GM12878 (cell line): ENCODE data around the gene NCF2. TPM values are rescaled to one million over a fixed set of nuclear protein-coding genes. Genes with fewer than 3 reads are reported as not detected.

Source experiments
- ATAC-seq: fragments of 200-7000 bp; cut with Tn5 transposase; 3 replicates; pipeline ENCODE4 v1.9.1; 2020; ENCODE audit warnings: mild to moderate bottlenecking, moderate library complexity
- BruUV-seq: library from RNA; stranded (reverse); fragments of 400-500 nt; replicated peaks from 2 replicates; lab custom pipeline; 2021; lab: Mats Ljungman, UMichigan
- CTCF ChIA-PET: fragments of 300-600 bp; sonication (Branson Sonifier 250); formaldehyde crosslinking; extraction: SDS; loops from one replicate; lab custom pipeline; 2021; ENCODE audit warnings: inconsistent platforms; lab: Yijun Ruan, JAX
- POLR2A ChIA-PET: fragments of 350-600 bp; formaldehyde crosslinking; extraction: SDS; loops from one replicate; lab custom pipeline; 2021; ENCODE audit warnings: inconsistent platforms; lab: Charles Lee
- RAD21 ChIA-PET: fragments of 300-600 bp; sonication (Branson Sonifier 250); formaldehyde crosslinking; loops from one replicate; lab custom pipeline; 2023; ENCODE audit warnings: antibody characterized with exemption; ENCODE audit not compliant: unreplicated experiment; lab: Charles Lee
- SMC1A ChIA-PET: fragments of 300-600 bp; sonication (Branson Sonifier 250); formaldehyde crosslinking; loops from one replicate; lab custom pipeline; 2023; ENCODE audit not compliant: unreplicated experiment, uncharacterized antibody; lab: Charles Lee
- DNase-seq: peaks from one replicate; pipeline ENCODE4 v3.0.0-alpha.2; 2011; ENCODE audit warnings: low read depth, low spot score
- FAIRE-seq: peaks from 3 replicates; lab custom pipeline; 2011; peaks lifted over from hg19 to GRCh38; lab: Jason Lieb, UNC
- H2AFZ ChIP-seq: 2 replicates; pipeline ENCODE4 v1.6.0; 2011; ENCODE audit warnings: low read depth, low read length, control low read depth; ENCODE audit not compliant: control insufficient read depth
- H3K27ac ChIP-seq: 2 replicates; pipeline ENCODE4 v1.5.1; 2011; ENCODE audit warnings: control low read depth; ENCODE audit not compliant: control insufficient read depth, insufficient read depth
- H3K27me3 ChIP-seq, 2 experiments: replicated peaks in 1 of 2; 2 replicates each; pipeline versions ENCODE4 v1.6.0 to v1.6.1; 2011; ENCODE audit warnings: low read length in 1 of 2; ENCODE audit not compliant: control insufficient read depth in 2 of 2, insufficient read depth in 2 of 2
- H3K36me3 ChIP-seq, 2 experiments: 2 replicates each; pipeline ENCODE4 v1.5.1; 2011; ENCODE audit warnings: low read length in 1 of 2; ENCODE audit not compliant: control insufficient read depth in 2 of 2, insufficient read depth in 2 of 2
- H3K4me1 ChIP-seq: 2 replicates; pipeline ENCODE4 v1.6.1; 2011; ENCODE audit warnings: mild to moderate bottlenecking, low read length, moderate library complexity, mixed read lengths; ENCODE audit not compliant: control insufficient read depth, insufficient read depth
- H3K4me2 ChIP-seq: 2 replicates; pipeline ENCODE4 v1.6.0; 2011; ENCODE audit warnings: control low read depth; ENCODE audit not compliant: control insufficient read depth, insufficient read depth
- H3K4me3 ChIP-seq: fragments of 200-600 bp; sonication (generic); 2 replicates; pipeline ENCODE4 v1.5.1; 2016
- H3K79me2 ChIP-seq: 2 replicates; pipeline ENCODE4 v1.6.0; 2011; ENCODE audit warnings: low read length; ENCODE audit not compliant: control insufficient read depth, insufficient read depth
- H3K9ac ChIP-seq: 2 replicates; pipeline ENCODE4 v1.8.0; 2011; ENCODE audit warnings: low read length, control low read depth, mixed read lengths; ENCODE audit not compliant: control insufficient read depth, insufficient read depth
- H3K9me3 ChIP-seq: replicated peaks from 3 replicates; pipeline ENCODE4 v1.5.1; 2011; ENCODE audit warnings: mild to moderate bottlenecking, low read length; ENCODE audit not compliant: control insufficient read depth, insufficient read depth
- H4K20me1 ChIP-seq: 2 replicates; pipeline ENCODE4 v1.6.0; 2011; ENCODE audit not compliant: control insufficient read depth, insufficient read depth
- BCLAF1 ChIP-seq: fragments of 450-650 bp; IDR thresholded peaks from 2 replicates; pipeline ENCODE4 v1.6.1; 2017; ENCODE audit warnings: antibody characterized with exemption, mild to moderate bottlenecking, moderate library complexity
- CBFB ChIP-seq: IDR thresholded peaks from 2 replicates; pipeline ENCODE4 v1.6.1; 2016; ENCODE audit warnings: antibody characterized with exemption, low read depth
- CREM ChIP-seq: IDR thresholded peaks from 2 replicates; pipeline ENCODE4 v1.6.1; 2014; ENCODE audit warnings: antibody characterized with exemption, low read depth
- IRF5 ChIP-seq: fragments of 450-650 bp; IDR thresholded peaks from 2 replicates; pipeline ENCODE4 v1.6.1; 2017; ENCODE audit warnings: borderline replicate concordance
- JUNB ChIP-seq: IDR thresholded peaks from 2 replicates; pipeline ENCODE4 v1.6.1; 2016; ENCODE audit warnings: antibody characterized with exemption, mild to moderate bottlenecking
- RCOR1 ChIP-seq: conservative IDR thresholded peaks from 2 replicates; pipeline ENCODE4 v1.6.1; 2012; ENCODE audit warnings: low read depth, low read length, improper control_type of control experiment
- RUNX3 ChIP-seq: IDR thresholded peaks from 2 replicates; pipeline ENCODE4 v1.6.1; 2012; ENCODE audit warnings: low read length, inconsistent platforms
- SMAD1 ChIP-seq: fragments of 450-650 bp; IDR thresholded peaks from 2 replicates; pipeline ENCODE4 v1.6.1; 2018; ENCODE audit warnings: mild to moderate bottlenecking, low read depth; ENCODE audit not compliant: partially characterized antibody
- SRF ChIP-seq, 2 experiments: IDR thresholded peaks; 2 replicates each; pipeline ENCODE4 v1.6.1; 2011; ENCODE audit warnings: low read depth in 2 of 2, low read length in 2 of 2, mild to moderate bottlenecking in 1 of 2, moderate library complexity in 1 of 2
- STAT1 ChIP-seq: fragments of 450-650 bp; conservative IDR thresholded peaks from 2 replicates; pipeline ENCODE4 v1.6.1; 2014; ENCODE audit warnings: antibody characterized with exemption, mild to moderate bottlenecking
- TCF3 ChIP-seq: IDR thresholded peaks from 2 replicates; pipeline ENCODE4 v1.6.1; 2012; ENCODE audit warnings: low read depth, mild to moderate bottlenecking, low read length, borderline replicate concordance; ENCODE audit not compliant: insufficient read depth
- ZBED1 ChIP-seq: IDR thresholded peaks from 2 replicates; pipeline ENCODE4 v1.6.1; 2016; ENCODE audit warnings: borderline replicate concordance
- WGBS: methylation state at CpG from one replicate; pipeline ENCODE4 v1.1.6; 2016; ENCODE audit warnings: low lambda C conversion rate; ENCODE audit not compliant: insufficient replicate concordance, insufficient coverage; ENCODE audit errors: missing lambda C conversion rate; 5-methylcytosine and 5-hydroxymethylcytosine counted together
- in situ Hi-C: fragments of 300-500 bp; cut with MboI; formaldehyde crosslinking; loops from 9 replicates; pipeline ENCODE4 v1.14.3; 2018; ENCODE audit warnings: mixed read lengths
- intact Hi-C: fragments of 100-400 bp; cut with micrococcal nuclease; formaldehyde crosslinking; loops from one replicate; pipeline ENCODE4 v1.14.2; 2022; ENCODE audit not compliant: unreplicated experiment
- polyA plus RNA-seq, 11 experiments: library from polyadenylated mRNA; depleted of rRNA in 4 of 11; unstranded in 6 of 11; stranded (reverse) in 5 of 11; fragments of >200 nt; fragmentation: Nextera tagmentation in 4 of 11; fragmentation: Illumina TruSeq in 1 of 11; extraction: Ambion mirVana in 4 of 11; extraction: Trizol in 1 of 11; gene quantifications; 1 replicate in 1 of 11; 2 replicates in 10 of 11; pipeline versions ENCODE4 v1.2.1 to v1.2.3, GENCODE V29; 2011 to 2016; ENCODE audit warnings: inconsistent platforms in 2 of 11, missing spikeins in 2 of 11, low read depth in 1 of 11
- total RNA-seq, 4 experiments: library from RNA; depleted of rRNA in 3 of 4; stranded (reverse); fragments of >200 nt in 3 of 4; fragmentation: Illumina TruSeq in 1 of 4; extraction: Trizol in 1 of 4; gene quantifications; 2 replicates each; pipeline versions ENCODE4 v1.2.1 to v1.2.3, GENCODE V29; 2013 to 2021

Gene NCF2
- total and polyA plus RNA-seq, 10 of the 15 experiments (the other 5 are each of a cell fraction or from before 2014, with no cell fraction given) = 31.4 to 256 (median 77.1) TPM

- 100% methylated on average over 2 of the region's 2 CpGs for WGBS
- ChIA-PET POLR2A (interaction anchor here (0.6 to 2.4 kb wide), 7 partner anchors 10 to 85 kb away, joined by 3 to 9 read pairs (median 3); no protein-coding TSS in a partner anchor), RAD21 (interaction anchor here (0.6 to 2.9 kb wide), 7 partner anchors 9 to 91 kb away, joined by 3 to 12 read pairs (median 5); partner anchors contain the start of gene NCF2), CTCF (interaction anchor here (0.7 to 4.1 kb wide), 7 partner anchors 10 to 107 kb away, joined by 3 to 18 read pairs (median 5); partner anchors contain the start of genes NCF2 and SMG7), SMC1A (interaction anchor here (1.0 to 4.8 kb wide), 8 partner anchors 10 to 53 kb away, joined by 3 to 50 read pairs (median 6); partner anchors contain the start of gene NCF2)
- in situ Hi-C loops (no loop called here), intact Hi-C loops (no loop called here)
- FAIRE-seq (no peak), DNase-seq (no peak), ATAC-seq (no peak)
- H3K4me1 ChIP-seq = peaks cover 3% of the 10 kb centered on the region; the same call in 1 of the 2 replicates
- H3K36me3 ChIP-seq = peaks cover 3 to 24% of the 10 kb centered on the region in 2 experiments; a peak in 2 of 4 replicates
- no TSS peak for BruUV-seq
- no peak overlapping the region for H3K4me3 ChIP-seq
- H3K79me2 ChIP-seq = no peaks in the 10 kb centered on the region
- H4K20me1 ChIP-seq = no peaks in the 10 kb centered on the region
- TF ChIP-seq RCOR1 (no peak), TCF3 (no peak), JUNB (no peak), IRF5 (no peak), RUNX3 (no peak), SMAD1 (no peak), ZBED1 (no peak), SRF (IDR thresholded peaks at IDR 0.05; ENCODE audit: low read depth in 2 of 2, low read length in 2 of 2) (no peak), STAT1 (no peak), CREM (no peak), BCLAF1 (no peak), CBFB (no peak)
- H3K9ac ChIP-seq = no peak overlapping the region
- H3K27me3 ChIP-seq = no peaks in the 10 kb centered on the region
- H2AFZ ChIP-seq = no peak overlapping the region
- H3K27ac ChIP-seq = no peak overlapping the region
- no peaks in the 10 kb centered on the region for H3K9me3 ChIP-seq
- H3K4me2 ChIP-seq = no peak overlapping the region
Observed at GRCh38 chr1:183578856-183579255, 11.4 kb downstream of the NCF2 start.
